SK-N-SH (cell line): Measurements from ENCODE around the gene PABPN1L.

Experiments used
- CHD2 ChIP-seq: fragments of 150-350 bp; IDR thresholded peaks from 2 replicates; pipeline ENCODE4 v1.6.1; 2018; ENCODE audit warnings: low read length; ENCODE audit not compliant: partially characterized antibody
- EP300 ChIP-seq, 2 experiments: IDR thresholded peaks; 2 replicates each; pipeline versions ENCODE4 v1.4.0 to v1.6.1; 2012; ENCODE audit warnings: borderline replicate concordance in 1 of 2, low read depth in 1 of 2, low read length in 1 of 2
- NFIC ChIP-seq: IDR thresholded peaks from 2 replicates; pipeline ENCODE4 v1.4.0; 2012; ENCODE audit warnings: borderline replicate concordance
- SMC3 ChIP-seq: IDR thresholded peaks from 2 replicates; pipeline ENCODE4 v1.6.1; 2012; ENCODE audit warnings: low read depth, low read length, improper control_type of control experiment
- TF ChIP-seq, protein P1 (sequence below): fragments of 200-600 bp; sonication (generic); IDR thresholded peaks from 2 replicates; pipeline ENCODE4 v1.6.1; 2017; ENCODE audit warnings: antibody characterized with exemption, mild to moderate bottlenecking, moderate library complexity

DNA sequence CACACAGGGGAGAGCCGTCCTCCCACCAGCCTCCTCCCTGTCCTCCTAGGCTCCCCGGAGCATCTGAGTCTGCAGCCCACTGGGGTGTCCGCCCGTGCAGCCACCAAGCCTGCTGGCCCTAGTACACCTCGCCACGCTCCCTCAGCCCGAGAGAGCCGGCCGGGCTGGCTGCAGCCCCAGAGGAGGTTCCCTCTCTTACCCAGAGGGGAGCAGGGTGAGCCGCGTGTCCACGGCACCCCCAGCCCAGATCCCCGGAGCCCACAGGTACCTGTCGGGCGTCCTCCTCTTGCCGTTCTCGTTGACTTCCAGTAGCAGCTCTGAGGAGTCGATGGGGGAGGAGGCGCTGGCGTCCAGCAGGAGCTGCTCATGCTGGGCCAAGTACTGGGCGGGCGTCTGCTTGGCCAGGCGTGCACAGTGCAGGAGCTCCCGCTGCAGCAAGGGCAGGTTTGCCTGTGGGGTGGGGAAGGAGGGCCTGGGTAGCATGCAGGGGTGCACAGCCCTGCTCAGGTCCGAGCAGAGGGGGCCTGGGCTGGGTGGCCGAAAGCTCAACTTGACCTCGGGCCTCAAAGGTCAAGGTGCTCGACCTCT, 19.3 kb upstream of the PABPN1L start:
- TF ChIP-seq, protein P1, sequence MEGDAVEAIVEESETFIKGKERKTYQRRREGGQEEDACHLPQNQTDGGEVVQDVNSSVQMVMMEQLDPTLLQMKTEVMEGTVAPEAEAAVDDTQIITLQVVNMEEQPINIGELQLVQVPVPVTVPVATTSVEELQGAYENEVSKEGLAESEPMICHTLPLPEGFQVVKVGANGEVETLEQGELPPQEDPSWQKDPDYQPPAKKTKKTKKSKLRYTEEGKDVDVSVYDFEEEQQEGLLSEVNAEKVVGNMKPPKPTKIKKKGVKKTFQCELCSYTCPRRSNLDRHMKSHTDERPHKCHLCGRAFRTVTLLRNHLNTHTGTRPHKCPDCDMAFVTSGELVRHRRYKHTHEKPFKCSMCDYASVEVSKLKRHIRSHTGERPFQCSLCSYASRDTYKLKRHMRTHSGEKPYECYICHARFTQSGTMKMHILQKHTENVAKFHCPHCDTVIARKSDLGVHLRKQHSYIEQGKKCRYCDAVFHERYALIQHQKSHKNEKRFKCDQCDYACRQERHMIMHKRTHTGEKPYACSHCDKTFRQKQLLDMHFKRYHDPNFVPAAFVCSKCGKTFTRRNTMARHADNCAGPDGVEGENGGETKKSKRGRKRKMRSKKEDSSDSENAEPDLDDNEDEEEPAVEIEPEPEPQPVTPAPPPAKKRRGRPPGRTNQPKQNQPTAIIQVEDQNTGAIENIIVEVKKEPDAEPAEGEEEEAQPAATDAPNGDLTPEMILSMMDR, result no peak
- TF ChIP-seq NFIC, result no peak
- TF ChIP-seq EP300 (IDR thresholded peaks at IDR 0.05; ENCODE audit: borderline replicate concordance in 1 of 2, low read depth in 1 of 2, low read length in 1 of 2), result no peak
- no peak for TF ChIP-seq CHD2
- no peak for TF ChIP-seq SMC3
